ENCODE results near the gene AACS.

DNA sequence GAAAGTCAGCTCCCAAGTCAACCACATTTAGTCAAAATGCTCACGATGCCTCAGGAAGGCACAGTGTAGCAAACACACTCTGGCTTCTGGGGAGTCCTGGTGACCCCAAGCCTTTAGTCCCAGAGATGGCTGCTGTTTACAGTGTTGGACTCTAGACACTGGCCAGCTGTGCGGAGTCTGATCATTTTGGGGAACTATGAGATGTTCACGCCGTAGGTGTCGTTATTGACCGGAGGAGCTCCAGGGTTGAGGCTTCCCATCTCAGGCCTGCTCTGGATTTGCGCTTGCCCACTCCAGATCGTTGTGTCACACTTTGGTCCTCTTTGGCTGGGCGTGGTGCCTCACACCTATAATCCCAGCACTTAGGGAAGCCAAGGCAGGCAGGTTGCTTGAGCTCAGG, 44.1 kb upstream of the AACS start:
- TF ChIP-seq, protein P1, sequence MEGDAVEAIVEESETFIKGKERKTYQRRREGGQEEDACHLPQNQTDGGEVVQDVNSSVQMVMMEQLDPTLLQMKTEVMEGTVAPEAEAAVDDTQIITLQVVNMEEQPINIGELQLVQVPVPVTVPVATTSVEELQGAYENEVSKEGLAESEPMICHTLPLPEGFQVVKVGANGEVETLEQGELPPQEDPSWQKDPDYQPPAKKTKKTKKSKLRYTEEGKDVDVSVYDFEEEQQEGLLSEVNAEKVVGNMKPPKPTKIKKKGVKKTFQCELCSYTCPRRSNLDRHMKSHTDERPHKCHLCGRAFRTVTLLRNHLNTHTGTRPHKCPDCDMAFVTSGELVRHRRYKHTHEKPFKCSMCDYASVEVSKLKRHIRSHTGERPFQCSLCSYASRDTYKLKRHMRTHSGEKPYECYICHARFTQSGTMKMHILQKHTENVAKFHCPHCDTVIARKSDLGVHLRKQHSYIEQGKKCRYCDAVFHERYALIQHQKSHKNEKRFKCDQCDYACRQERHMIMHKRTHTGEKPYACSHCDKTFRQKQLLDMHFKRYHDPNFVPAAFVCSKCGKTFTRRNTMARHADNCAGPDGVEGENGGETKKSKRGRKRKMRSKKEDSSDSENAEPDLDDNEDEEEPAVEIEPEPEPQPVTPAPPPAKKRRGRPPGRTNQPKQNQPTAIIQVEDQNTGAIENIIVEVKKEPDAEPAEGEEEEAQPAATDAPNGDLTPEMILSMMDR (IDR thresholded peaks at IDR 0.05 in 2 of 3, conservative IDR thresholded peaks at IDR 0.05 in 1 of 3; ENCODE audit: control insufficient read depth in 2 of 3, extremely low read depth in 1 of 3, insufficient read depth in 1 of 3, low read depth in 3 of 3, low read length in 3 of 3) = no peak
- no peak for TF ChIP-seq RAD51 (IDR thresholded peaks at IDR 0.05)
- no peak for TF ChIP-seq CBX5 (IDR thresholded peaks at IDR 0.05; ENCODE audit: low read depth)
- TF ChIP-seq ZZZ3 (IDR thresholded peaks at IDR 0.05; ENCODE audit: control insufficient read depth, insufficient read length, low read depth) = no peak
- TF ChIP-seq BRCA1 (IDR thresholded peaks at IDR 0.05; ENCODE audit: low read depth, low read length) = no peak
- no peak for TF ChIP-seq NR2C2 (IDR thresholded peaks at IDR 0.05; ENCODE audit: borderline replicate concordance, control insufficient read depth, insufficient read length, low read depth)
